Lung (tissue), 12 donors: Measurements from ENCODE around the gene EXOSC2. TPM values are rescaled to one million over a fixed set of nuclear protein-coding genes. Genes with fewer than 3 reads are reported as not detected.

Source experiments
- ATAC-seq: fragments of 200-7000 bp; cut with Tn5 transposase; one replicate; pipeline ENCODE4 v1.9.1; 2020; ENCODE audit warnings: moderate number of reproducible peaks; ENCODE audit not compliant: insufficient read depth, low FRiP score
- DNase-seq, 3 donors: peaks; one replicate each; pipeline ENCODE4 v3.0.0-alpha.2; 2013 to 2017
- H3K27ac ChIP-seq, 2 donors: one replicate each; pipeline ENCODE4 v1.5.1; 2013; ENCODE audit warnings: mild to moderate bottlenecking in 2 of 2, moderate library complexity in 2 of 2, control low read depth in 1 of 2, inconsistent platforms in 1 of 2, low read depth in 1 of 2, low read length in 1 of 2
- H3K27me3 ChIP-seq, 3 donors: one replicate each; pipeline ENCODE4 v1.5.1; 2013; ENCODE audit warnings: low read length in 2 of 3; ENCODE audit not compliant: control insufficient read depth in 3 of 3, insufficient read depth in 3 of 3
- H3K36me3 ChIP-seq, 4 donors: one replicate each; pipeline ENCODE4 v1.5.1; 2013; ENCODE audit warnings: low read length in 4 of 4, mild to moderate bottlenecking in 1 of 4, moderate library complexity in 1 of 4; ENCODE audit not compliant: control insufficient read depth in 4 of 4, insufficient read depth in 4 of 4
- H3K4me1 ChIP-seq, 5 donors: one replicate each; pipeline ENCODE4 v1.5.1; 2013; ENCODE audit warnings: low read length in 5 of 5, mild to moderate bottlenecking in 2 of 5, moderate library complexity in 1 of 5; ENCODE audit not compliant: control insufficient read depth in 5 of 5, insufficient read depth in 5 of 5
- H3K4me3 ChIP-seq: one replicate; pipeline ENCODE4 v1.5.1; 2013; ENCODE audit warnings: mild to moderate bottlenecking, control low read depth, moderate library complexity
- H3K9ac ChIP-seq, 2 donors: one replicate each; pipeline ENCODE4 v1.5.1; 2013; ENCODE audit warnings: low read length in 2 of 2, control low read depth in 1 of 2; ENCODE audit not compliant: insufficient read depth in 1 of 2
- H3K9me3 ChIP-seq, 4 donors: one replicate each; pipeline ENCODE4 v1.5.1; 2013; ENCODE audit warnings: low read length in 3 of 4, mild to moderate bottlenecking in 1 of 4, moderate library complexity in 1 of 4; ENCODE audit not compliant: control insufficient read depth in 4 of 4, insufficient read depth in 3 of 4
- CTCF ChIP-seq: IDR thresholded peaks from 2 replicates; pipeline ENCODE4 v1.5.1; 2012; ENCODE audit warnings: mild to moderate bottlenecking; ENCODE audit errors: control extremely low read depth, extremely low read depth
- WGBS, 2 donors: extraction: QIAGEN DNeasy Blood & Tissue Kit; methylation state at CpG; one replicate each; pipeline ENCODE4 v1.1.7; 2013; 5-methylcytosine and 5-hydroxymethylcytosine counted together
- polyA plus RNA-seq, 2 donors: library from polyadenylated mRNA; stranded (reverse); fragments of 200-250 nt; gene quantifications; one replicate each; pipeline ENCODE4 v1.2.1, GENCODE V29; 2013
- total RNA-seq, 2 donors: library from RNA; depleted of rRNA in 1 of 2; stranded (reverse); fragments of >200 nt in 1 of 2; gene quantifications; one replicate each; pipeline ENCODE4 v1.2.1, GENCODE V29; 2014 to 2021
- donor health status: control.
- donor health status: control.
- donor health status: Bipolar disorder and iron deficiency.
- donor health status: healthy.
- donor health status: DM: yes; HTN: yes; CAD: no.

Gene EXOSC2
- total and polyA plus RNA-seq, 4 donors: 15.3 to 23.0 (median 19.0) TPM

- Histone ChIP-seq H3K4me3 (no peak overlapping the region), H3K9me3 (peaks cover 0 to 7% (median 0%) of the 10 kb centered on the region in 4 donors), H3K27ac (no peak overlapping the region), H3K9ac (no peak overlapping the region), H3K27me3 (peaks cover 8 to 65% (median 33%) of the 10 kb centered on the region in 3 donors), H3K4me1 (no peaks in the 10 kb centered on the region), H3K36me3 (no peaks in the 10 kb centered on the region)
- 80 to 84% methylated on average over 6 of the region's 6 CpGs for WGBS, 2 donors
- no peak for DNase-seq
- ATAC-seq: no peak
- TF ChIP-seq CTCF: no peak
These were observed 38.7 kb upstream of the EXOSC2 start for GRCh38 chr9:130654879-130655278.

GRCh38 chr9:130658893-130659698 lies 34.5 kb upstream of the EXOSC2 start:
- DNase-seq (no peak), ATAC-seq (no peak)
- peaks cover 10 to 83% (median 58%) of the 10 kb centered on the region in 3 donors for H3K27me3 ChIP-seq
- H3K4me1 ChIP-seq: peaks cover 0 to 13% (median 4%) of the 10 kb centered on the region in 5 donors
- no peak overlapping the region for H3K27ac ChIP-seq
- H3K4me3 ChIP-seq: no peak overlapping the region
- TF ChIP-seq CTCF: no peak
- H3K9ac ChIP-seq: no peak overlapping the region
- no peaks in the 10 kb centered on the region for H3K36me3 ChIP-seq
- H3K9me3 ChIP-seq: peaks cover 0 to 11% (median 0%) of the 10 kb centered on the region in 4 donors
- WGBS, 2 donors: 15 to 16% methylated on average over 52 of the region's 52 CpGs

- DNase-seq: peak in 1 of 3 donors; percentile 35
- Histone ChIP-seq H3K4me3 (no peak overlapping the region), H3K27me3 (peaks cover 10 to 83% (median 62%) of the 10 kb centered on the region in 3 donors), H3K4me1 (peaks cover 0 to 19% (median 4%) of the 10 kb centered on the region in 5 donors), H3K27ac (no peak overlapping the region), H3K36me3 (no peaks in the 10 kb centered on the region), H3K9me3 (peaks cover 0 to 11% (median 0%) of the 10 kb centered on the region in 4 donors), H3K9ac (no peak overlapping the region)
- ATAC-seq: no peak
- WGBS, 2 donors: 0 to 3% methylated on average over 46 to 58 of the region's 58 CpGs
- TF ChIP-seq CTCF: no peak
These were observed 33.8 kb upstream of the EXOSC2 start for GRCh38 chr9:130659699-130660248.
